Brain pericyte (primary cell): ENCODE data around the gene LRRC26.

Experiments used
- DNase-seq: peaks from one replicate; pipeline ENCODE4 v3.0.0-alpha.2; 2012; ENCODE audit warnings: low read depth, low spot score

Gene LRRC26

GRCh38 chr9:137183980-137184595 is 14.2 kb upstream of the LRRC26 start:
- no peak for DNase-seq

DNA sequence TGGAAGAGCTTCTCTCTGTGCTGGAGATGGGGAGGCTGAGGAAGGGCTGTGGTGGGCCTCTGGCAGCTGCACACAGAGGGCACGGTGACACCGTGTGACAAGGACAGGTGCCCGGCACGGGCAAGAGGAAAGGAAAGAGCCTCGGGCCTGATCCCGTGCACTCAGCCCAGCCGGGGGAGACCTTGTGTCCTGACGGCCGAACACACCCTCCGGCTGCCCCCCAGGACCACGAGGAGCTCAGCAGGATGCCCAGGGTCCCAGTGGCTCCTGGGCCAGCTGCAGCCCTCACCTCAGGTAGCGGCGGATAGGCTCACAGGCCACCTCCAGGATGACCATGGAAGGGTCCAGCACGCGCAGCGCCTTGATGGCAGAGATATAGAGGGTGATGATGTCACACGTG is 13.0 kb upstream of the LRRC26 start:
- DNase-seq, result no peak

- no peak for DNase-seq
These were observed 11.8 kb upstream of the LRRC26 start for GRCh38 chr9:137181680-137182079.

- DNase-seq, result no peak
These were observed 10.6 kb upstream of the LRRC26 start for GRCh38 chr9:137180491-137180890.

DNA sequence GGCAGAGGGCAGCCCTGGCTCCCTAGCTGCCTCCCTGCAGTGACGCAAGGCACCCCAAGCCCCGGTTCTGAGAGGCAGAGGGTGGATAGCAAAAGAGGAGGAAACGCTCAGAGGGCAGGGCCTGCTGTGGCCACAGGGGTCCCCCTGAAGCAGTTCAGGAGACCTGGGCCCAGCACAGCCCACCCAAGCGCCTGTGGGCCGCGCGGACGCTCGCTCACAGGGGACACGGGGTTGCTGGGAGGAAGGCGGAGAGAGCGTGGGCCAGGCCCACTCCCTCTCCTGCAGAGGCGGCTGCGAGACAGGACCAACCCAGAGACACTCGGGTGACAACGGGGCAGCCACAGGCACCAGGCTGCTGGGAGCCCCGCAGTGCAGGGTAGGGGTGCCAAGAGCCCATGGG is 9.9 kb upstream of the LRRC26 start:
- DNase-seq, result no peak

GRCh38 chr9:137178939-137179630 is 9.2 kb upstream of the LRRC26 start:
- no peak for DNase-seq

- no peak for DNase-seq
These were observed 8.5 kb upstream of the LRRC26 start for GRCh38 chr9:137178201-137178938.

GRCh38 chr9:137176302-137177182 is 6.7 kb upstream of the LRRC26 start:
- no peak for DNase-seq

- DNase-seq, result no peak
These were observed 5.6 kb upstream of the LRRC26 start for GRCh38 chr9:137175345-137175961.

GRCh38 chr9:137174722-137175293 is 5.0 kb upstream of the LRRC26 start:
- DNase-seq, result no peak

- no peak for DNase-seq
These were observed 4.2 kb upstream of the LRRC26 start for GRCh38 chr9:137173796-137174664.

DNA sequence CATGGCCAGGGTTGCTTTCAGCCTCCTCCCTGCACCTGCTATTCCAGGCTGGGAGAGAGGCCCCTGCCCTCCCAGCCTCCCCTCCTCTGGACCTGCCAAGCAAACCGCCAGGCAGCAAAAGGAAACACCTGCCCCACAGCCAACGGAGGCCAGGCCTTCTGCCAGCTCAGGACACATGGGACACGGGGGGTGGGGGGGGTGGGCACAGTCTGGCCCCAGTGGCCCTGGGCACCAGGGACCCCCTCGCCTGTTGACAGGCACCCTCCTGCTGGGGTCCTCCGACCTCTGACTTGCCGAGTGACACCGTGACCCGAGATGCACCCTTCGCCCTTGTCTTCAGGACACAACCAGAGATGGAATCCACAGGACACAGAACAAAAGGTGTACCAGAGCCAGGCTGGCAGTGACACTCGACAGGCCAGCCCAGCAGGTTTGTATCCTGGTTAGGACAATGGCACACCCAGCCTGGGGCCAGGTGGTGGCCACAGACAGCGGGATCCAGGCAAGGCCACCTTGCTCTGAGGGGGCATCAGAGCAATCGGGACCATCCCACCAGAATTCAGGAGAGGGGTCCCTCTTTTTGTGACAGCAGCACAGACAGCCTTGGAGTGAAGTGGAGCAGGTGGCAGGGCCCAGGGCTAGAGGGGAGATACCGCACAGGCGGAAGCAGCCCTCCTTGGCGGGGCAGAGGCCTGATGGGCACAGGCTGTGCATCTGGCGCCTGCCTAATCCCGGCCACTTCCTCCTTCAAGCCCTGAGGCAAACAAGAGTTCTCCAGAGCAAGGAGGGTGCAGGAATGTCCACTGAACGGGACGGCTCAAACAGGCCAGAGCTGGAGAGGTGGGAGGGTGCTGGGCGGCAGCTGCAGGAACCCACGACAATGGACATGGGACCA is 3.3 kb upstream of the LRRC26 start:
- DNase-seq, result no peak

DNA sequence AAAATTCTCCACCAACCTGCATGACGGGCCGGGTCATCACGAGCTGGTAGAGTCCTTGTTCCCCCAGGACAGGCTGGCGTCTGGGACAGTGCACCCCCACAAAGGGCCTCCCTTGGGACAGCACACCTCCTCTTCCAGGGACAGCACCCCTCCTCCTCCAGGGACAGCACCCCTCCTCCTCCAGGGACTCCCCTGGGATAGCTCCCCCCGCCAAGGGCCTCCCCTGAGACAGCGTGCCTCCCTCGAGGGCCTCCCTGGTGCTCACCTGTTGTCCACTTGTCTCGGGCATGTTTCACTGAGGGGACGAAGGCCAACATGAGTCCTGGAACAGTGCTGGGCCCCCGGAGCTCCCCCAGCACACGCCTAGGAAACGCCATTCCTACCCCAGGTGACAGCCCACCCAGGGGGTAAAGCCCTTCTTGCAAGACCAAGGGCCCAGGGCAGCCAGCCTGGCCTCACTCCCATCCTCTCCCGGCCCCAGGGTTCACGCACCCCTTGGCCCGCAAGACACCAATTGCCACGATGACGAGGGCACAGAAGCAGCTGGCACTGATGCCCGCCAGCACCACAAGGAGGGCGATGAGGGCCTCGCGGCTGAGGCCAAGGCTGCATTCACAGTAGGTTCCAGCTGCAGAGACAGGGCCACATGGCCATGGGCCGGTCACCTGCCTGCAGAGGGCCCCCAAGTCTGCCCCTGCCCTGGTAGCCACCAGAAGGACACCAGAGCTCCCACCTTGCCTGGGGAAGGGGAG is 1.5 kb upstream of the LRRC26 start:
- DNase-seq, result no peak

GRCh38 chr9:137170486-137171148 is 766 bp upstream of the LRRC26 start:
- no peak for DNase-seq

- DNase-seq, result no peak
These were observed 671 bp downstream of the LRRC26 start for GRCh38 chr9:137168904-137169856.

DNA sequence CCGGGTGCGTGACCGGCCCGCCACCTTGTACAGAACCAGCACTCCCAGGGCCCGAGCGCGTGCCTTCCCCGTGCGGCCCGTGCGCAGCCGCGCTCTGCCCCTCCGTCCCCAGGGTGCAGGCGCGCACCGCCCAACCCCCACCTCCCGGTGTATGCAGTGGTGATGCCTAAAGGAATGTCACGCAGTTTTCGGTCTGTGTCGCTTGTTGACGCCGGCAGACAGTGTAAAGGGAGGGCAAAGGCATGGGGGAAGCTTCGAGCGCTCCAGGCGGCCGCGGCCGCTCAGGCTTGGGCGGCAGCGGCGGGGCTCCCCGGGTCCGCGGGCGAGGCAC is 1.3 kb downstream of the LRRC26 start:
- DNase-seq, result no peak
